NCI-H146 treated with DMSO at 0.1 percent for 48 hours (cell line): ENCODE measurements around the gene PADI4.

Experiments
- DNase-seq: peaks from one replicate; lab custom pipeline; 2025; ENCODE audit not compliant: unreplicated experiment; lab: John Stamatoyannopoulos, UW

The PADI4 gene

GRCh38 chr1:17281775-17282181 is 26.2 kb upstream of the PADI4 start:
- no peak for DNase-seq

GRCh38 chr1:17282836-17283235 is 25.2 kb upstream of the PADI4 start:
- DNase-seq, result no peak

GRCh38 chr1:17286646-17287045 is 21.4 kb upstream of the PADI4 start:
- no peak for DNase-seq

- DNase-seq, result no peak
Observed at GRCh38 chr1:17287130-17287776, 20.7 kb upstream of the PADI4 start.

GRCh38 chr1:17289721-17290120 is 18.3 kb upstream of the PADI4 start:
- DNase-seq, result no peak

GRCh38 chr1:17290553-17290952 is 17.4 kb upstream of the PADI4 start:
- DNase-seq, result no peak

- DNase-seq, result no peak
Observed at GRCh38 chr1:17292299-17293160, 15.5 kb upstream of the PADI4 start.

GRCh38 chr1:17293681-17294425 is 14.1 kb upstream of the PADI4 start:
- DNase-seq, result peak; percentile 22

- DNase-seq, result no peak
Observed at GRCh38 chr1:17295292-17295691, 12.7 kb upstream of the PADI4 start.

- no peak for DNase-seq
Observed at GRCh38 chr1:17296086-17296485, 11.9 kb upstream of the PADI4 start.

GRCh38 chr1:17297991-17298390 is 10.0 kb upstream of the PADI4 start:
- DNase-seq, result no peak

GRCh38 chr1:17301767-17302166 is 6.2 kb upstream of the PADI4 start:
- DNase-seq, result no peak

GRCh38 chr1:17304151-17304825 is 3.7 kb upstream of the PADI4 start:
- DNase-seq, result no peak

- no peak for DNase-seq
Observed at GRCh38 chr1:17304826-17305175, 3.2 kb upstream of the PADI4 start.

- DNase-seq, result no peak
Observed at GRCh38 chr1:17305576-17306095, 2.4 kb upstream of the PADI4 start.

GRCh38 chr1:17306407-17306806 is 1.6 kb upstream of the PADI4 start:
- DNase-seq, result no peak

GRCh38 chr1:17306921-17307320 is 1.1 kb upstream of the PADI4 start:
- DNase-seq, result no peak

- DNase-seq, result no peak
Observed at GRCh38 chr1:17307329-17307728, 668 bp upstream of the PADI4 start.

GRCh38 chr1:17308593-17308992 is 596 bp downstream of the PADI4 start:
- DNase-seq, result no peak

- DNase-seq, result no peak
Observed at GRCh38 chr1:17309426-17310067, 1.6 kb downstream of the PADI4 start.
